Right lobe of liver (tissue), 4 donors: ENCODE results near the gene HECW1.
"Not testable (repeated sequence)": the region's sequence is repeated elsewhere in the genome, so short reads cannot be mapped to it uniquely, and the experiment has no call there.

ENCODE experiments used
- POLR2A ChIP-seq: fragments of 450-650 bp; IDR thresholded peaks from one replicate; pipeline ENCODE4 v1.6.1; 2017; ENCODE audit warnings: antibody characterized with exemption, mild to moderate bottlenecking
- TF ChIP-seq, protein P1 (sequence below), 4 donors: fragments of 200-600 bp in 3 of 4; fragments of 450-650 bp in 1 of 4; IDR thresholded peaks; one replicate each; pipeline versions ENCODE4 v1.5.1 to v1.8.0; 2016 to 2022; ENCODE audit warnings: antibody characterized with exemption in 4 of 4, mild to moderate bottlenecking in 2 of 4
- donor health status: DM: no; HTN: no; CAD: no.
- donor health status: DM: no; HTN: no; CAD: no.
- donor health status: DM: no; HTN: yes; CAD: no.

DNA sequence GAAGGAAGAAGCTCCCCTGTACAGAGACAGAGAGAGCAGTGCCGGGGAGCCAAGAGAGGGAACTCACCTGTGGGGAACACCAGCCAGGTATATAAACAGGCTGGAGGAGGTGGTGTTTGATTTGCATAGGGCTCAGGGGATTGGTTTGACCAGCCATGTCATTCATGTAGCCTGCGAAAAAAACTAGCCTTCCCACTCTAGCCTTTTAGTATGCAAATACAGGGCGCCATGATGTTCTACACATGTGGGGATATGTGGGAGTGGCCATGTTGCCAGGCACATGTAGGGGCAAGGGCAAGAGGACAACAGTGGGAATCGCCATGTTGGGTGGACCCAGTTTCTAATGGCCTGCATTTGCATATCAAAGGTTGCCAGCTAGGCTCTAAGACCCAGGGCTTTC, 106.5 kb downstream of the HECW1 start:
- TF ChIP-seq, protein P1, sequence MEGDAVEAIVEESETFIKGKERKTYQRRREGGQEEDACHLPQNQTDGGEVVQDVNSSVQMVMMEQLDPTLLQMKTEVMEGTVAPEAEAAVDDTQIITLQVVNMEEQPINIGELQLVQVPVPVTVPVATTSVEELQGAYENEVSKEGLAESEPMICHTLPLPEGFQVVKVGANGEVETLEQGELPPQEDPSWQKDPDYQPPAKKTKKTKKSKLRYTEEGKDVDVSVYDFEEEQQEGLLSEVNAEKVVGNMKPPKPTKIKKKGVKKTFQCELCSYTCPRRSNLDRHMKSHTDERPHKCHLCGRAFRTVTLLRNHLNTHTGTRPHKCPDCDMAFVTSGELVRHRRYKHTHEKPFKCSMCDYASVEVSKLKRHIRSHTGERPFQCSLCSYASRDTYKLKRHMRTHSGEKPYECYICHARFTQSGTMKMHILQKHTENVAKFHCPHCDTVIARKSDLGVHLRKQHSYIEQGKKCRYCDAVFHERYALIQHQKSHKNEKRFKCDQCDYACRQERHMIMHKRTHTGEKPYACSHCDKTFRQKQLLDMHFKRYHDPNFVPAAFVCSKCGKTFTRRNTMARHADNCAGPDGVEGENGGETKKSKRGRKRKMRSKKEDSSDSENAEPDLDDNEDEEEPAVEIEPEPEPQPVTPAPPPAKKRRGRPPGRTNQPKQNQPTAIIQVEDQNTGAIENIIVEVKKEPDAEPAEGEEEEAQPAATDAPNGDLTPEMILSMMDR (IDR thresholded peaks at IDR 0.05) = not testable (repeated sequence)
- not testable (repeated sequence) for TF ChIP-seq POLR2A
